Neural cell (in vitro differentiated cells): ENCODE measurements around the gene ZNF516. TPM values are rescaled to one million over a fixed set of nuclear protein-coding genes. Genes with fewer than 3 reads are reported as not detected.

Source experiments
- H2AFZ ChIP-seq: fragments of 200-600, 300-800 bp; sonication (generic), shearing (Covaris generic); 2 replicates; pipeline ENCODE4 v1.6.0; 2014; ENCODE audit warnings: low read depth, mild to moderate bottlenecking, antibody characterized with exemption, low read length, moderate library complexity
- H3F3A ChIP-seq: fragments of 200-600 bp; shearing (Covaris generic); 2 replicates; pipeline ENCODE4 v1.6.1; 2016; ENCODE audit warnings: mild to moderate bottlenecking, moderate library complexity, mixed read lengths, antibody characterized with exemption, low read length; ENCODE audit not compliant: insufficient read depth, poor library complexity, severe bottlenecking
- H3K27ac ChIP-seq: fragments of 200-600, 300-800 bp; sonication (generic), shearing (Covaris generic); 2 replicates; pipeline ENCODE4 v1.5.1; 2014; ENCODE audit warnings: mild to moderate bottlenecking, low read length, moderate library complexity
- H3K27me3 ChIP-seq: fragments of 300-800, 200-600 bp; sonication (generic), shearing (Covaris generic); 2 replicates; pipeline ENCODE4 v1.6.0; 2014; ENCODE audit warnings: mild to moderate bottlenecking, low read depth, low read length, moderate library complexity; ENCODE audit not compliant: insufficient read depth
- H3K36me3 ChIP-seq: fragments of 300-800, 200-600 bp; sonication (generic), shearing (Covaris generic); 2 replicates; pipeline ENCODE4 v1.5.1; 2014; ENCODE audit warnings: mild to moderate bottlenecking, antibody characterized with exemption, low read length, moderate library complexity; ENCODE audit not compliant: insufficient read depth
- H3K4me2 ChIP-seq: fragments of 300-800, 200-600 bp; sonication (generic), shearing (Covaris generic); 2 replicates; pipeline ENCODE4 v1.6.0; 2014; ENCODE audit warnings: mild to moderate bottlenecking, low read length
- H3K4me3 ChIP-seq: fragments of 300-800, 200-600 bp; sonication (generic), shearing (Covaris generic); 2 replicates; pipeline ENCODE4 v1.5.1; 2014; ENCODE audit warnings: mild to moderate bottlenecking, low read length, moderate library complexity
- H3K79me2 ChIP-seq: fragments of 200-600 bp; shearing (Covaris generic); replicated peaks from 2 replicates; pipeline ENCODE4 v1.6.0; 2014; ENCODE audit warnings: mild to moderate bottlenecking, low read length, moderate library complexity; ENCODE audit not compliant: insufficient read depth
- H3K9ac ChIP-seq: fragments of 300-800, 200-600 bp; sonication (generic), shearing (Covaris generic); 2 replicates; pipeline ENCODE4 v1.6.1; 2016; ENCODE audit warnings: mild to moderate bottlenecking, low read length, mixed read lengths
- H3K9me2 ChIP-seq: fragments of 200-600 bp; shearing (Covaris generic); 2 replicates; pipeline ENCODE4 v1.6.1; 2016; ENCODE audit warnings: mild to moderate bottlenecking, low read length, mixed read lengths; ENCODE audit not compliant: insufficient read depth
- H3K9me3 ChIP-seq: fragments of 200-600, 300-800 bp; sonication (generic), shearing (Covaris generic); 2 replicates; pipeline ENCODE4 v1.6.1; 2016; ENCODE audit warnings: mild to moderate bottlenecking, mixed run types, low read length, moderate library complexity, mixed read lengths
- H4K20me1 ChIP-seq: fragments of 200-600 bp; shearing (Covaris generic); 2 replicates; pipeline ENCODE4 v1.6.1; 2016; ENCODE audit warnings: mild to moderate bottlenecking, mixed run types; ENCODE audit not compliant: insufficient read depth
- EP300 ChIP-seq: fragments of 450-650 bp; conservative IDR thresholded peaks from 2 replicates; pipeline ENCODE4 v1.6.1; 2014; ENCODE audit warnings: antibody characterized with exemption, mild to moderate bottlenecking, moderate library complexity; ENCODE audit not compliant: poor library complexity, severe bottlenecking
- EZH2 ChIP-seq: fragments of 200-600, 300-800 bp; shearing (Covaris generic), sonication (generic); IDR thresholded peaks from 2 replicates; pipeline ENCODE4 v1.6.1; 2014; ENCODE audit warnings: antibody characterized with exemption, low read length, borderline replicate concordance, mild to moderate bottlenecking; ENCODE audit not compliant: insufficient read depth, poor library complexity, severe bottlenecking
- MXI1 ChIP-seq: fragments of 450-650 bp; conservative IDR thresholded peaks from 2 replicates; pipeline ENCODE4 v1.6.1; 2014; ENCODE audit warnings: antibody characterized with exemption, mild to moderate bottlenecking; ENCODE audit not compliant: poor library complexity, severe bottlenecking
- POLR2AphosphoS5 ChIP-seq: IDR thresholded peaks from 2 replicates; pipeline ENCODE4 v1.6.1; 2012
- RAD21 ChIP-seq: fragments of 450-650 bp; conservative IDR thresholded peaks from 2 replicates; pipeline ENCODE4 v1.6.1; 2014; ENCODE audit warnings: antibody characterized with exemption, mild to moderate bottlenecking, moderate library complexity
- SMC3 ChIP-seq: fragments of 450-650 bp; conservative IDR thresholded peaks from 2 replicates; pipeline ENCODE4 v1.6.1; 2014; ENCODE audit warnings: antibody characterized with exemption, mild to moderate bottlenecking, moderate library complexity; ENCODE audit not compliant: poor library complexity
- TAF1 ChIP-seq: IDR thresholded peaks from 2 replicates; pipeline ENCODE4 v1.6.1; 2012; ENCODE audit warnings: low read depth
- polyA plus RNA-seq: library from polyadenylated mRNA; depleted of rRNA; stranded (reverse); fragments of >200 nt; gene quantifications from 2 replicates; pipeline ENCODE4 v1.2.3, GENCODE V29; 2014
- TF ChIP-seq, protein P1 (sequence below): IDR thresholded peaks from 2 replicates; pipeline ENCODE4 v1.6.1; 2012; ENCODE audit warnings: borderline replicate concordance
- TF ChIP-seq, protein P2 (sequence below): fragments of 450-650 bp; IDR thresholded peaks from 2 replicates; pipeline ENCODE4 v1.5.1; 2014; ENCODE audit warnings: antibody characterized with exemption, mild to moderate bottlenecking, moderate library complexity; ENCODE audit not compliant: poor library complexity, severe bottlenecking

Gene ZNF516
- polyA plus RNA-seq, 1 donor from 2014 or later = 11.5 TPM

DNA sequence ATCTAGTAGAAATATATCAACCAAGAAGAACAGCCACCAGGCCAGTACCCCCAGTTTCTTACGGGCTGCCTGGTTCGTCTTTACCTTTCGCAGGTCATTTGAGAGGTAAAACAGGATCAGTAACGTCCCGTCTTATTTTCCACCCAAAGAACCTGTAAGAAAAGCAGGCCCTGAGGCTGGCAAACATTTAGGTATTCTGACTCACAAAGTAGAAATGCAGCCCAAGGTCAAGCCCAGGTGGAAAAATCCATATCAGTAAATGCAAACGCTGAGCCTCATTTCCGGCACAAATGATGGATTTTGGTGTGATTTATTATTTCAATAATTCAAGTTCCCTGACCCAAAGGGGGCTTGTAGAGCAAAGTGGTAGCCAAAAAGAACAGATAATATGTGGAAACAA lies 171.2 kb downstream of the ZNF516 start:
- no peak for TF ChIP-seq MXI1
- TF ChIP-seq EP300 = no peak
- no peak for TF ChIP-seq RAD21
- TF ChIP-seq TAF1 = no peak
- TF ChIP-seq SMC3 = no peak
- TF ChIP-seq, protein P1, sequence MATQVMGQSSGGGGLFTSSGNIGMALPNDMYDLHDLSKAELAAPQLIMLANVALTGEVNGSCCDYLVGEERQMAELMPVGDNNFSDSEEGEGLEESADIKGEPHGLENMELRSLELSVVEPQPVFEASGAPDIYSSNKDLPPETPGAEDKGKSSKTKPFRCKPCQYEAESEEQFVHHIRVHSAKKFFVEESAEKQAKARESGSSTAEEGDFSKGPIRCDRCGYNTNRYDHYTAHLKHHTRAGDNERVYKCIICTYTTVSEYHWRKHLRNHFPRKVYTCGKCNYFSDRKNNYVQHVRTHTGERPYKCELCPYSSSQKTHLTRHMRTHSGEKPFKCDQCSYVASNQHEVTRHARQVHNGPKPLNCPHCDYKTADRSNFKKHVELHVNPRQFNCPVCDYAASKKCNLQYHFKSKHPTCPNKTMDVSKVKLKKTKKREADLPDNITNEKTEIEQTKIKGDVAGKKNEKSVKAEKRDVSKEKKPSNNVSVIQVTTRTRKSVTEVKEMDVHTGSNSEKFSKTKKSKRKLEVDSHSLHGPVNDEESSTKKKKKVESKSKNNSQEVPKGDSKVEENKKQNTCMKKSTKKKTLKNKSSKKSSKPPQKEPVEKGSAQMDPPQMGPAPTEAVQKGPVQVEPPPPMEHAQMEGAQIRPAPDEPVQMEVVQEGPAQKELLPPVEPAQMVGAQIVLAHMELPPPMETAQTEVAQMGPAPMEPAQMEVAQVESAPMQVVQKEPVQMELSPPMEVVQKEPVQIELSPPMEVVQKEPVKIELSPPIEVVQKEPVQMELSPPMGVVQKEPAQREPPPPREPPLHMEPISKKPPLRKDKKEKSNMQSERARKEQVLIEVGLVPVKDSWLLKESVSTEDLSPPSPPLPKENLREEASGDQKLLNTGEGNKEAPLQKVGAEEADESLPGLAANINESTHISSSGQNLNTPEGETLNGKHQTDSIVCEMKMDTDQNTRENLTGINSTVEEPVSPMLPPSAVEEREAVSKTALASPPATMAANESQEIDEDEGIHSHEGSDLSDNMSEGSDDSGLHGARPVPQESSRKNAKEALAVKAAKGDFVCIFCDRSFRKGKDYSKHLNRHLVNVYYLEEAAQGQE = no peak
- H3K27me3 ChIP-seq = no peaks in the 10 kb centered on the region
- no peak overlapping the region for H3K9ac ChIP-seq

DNA sequence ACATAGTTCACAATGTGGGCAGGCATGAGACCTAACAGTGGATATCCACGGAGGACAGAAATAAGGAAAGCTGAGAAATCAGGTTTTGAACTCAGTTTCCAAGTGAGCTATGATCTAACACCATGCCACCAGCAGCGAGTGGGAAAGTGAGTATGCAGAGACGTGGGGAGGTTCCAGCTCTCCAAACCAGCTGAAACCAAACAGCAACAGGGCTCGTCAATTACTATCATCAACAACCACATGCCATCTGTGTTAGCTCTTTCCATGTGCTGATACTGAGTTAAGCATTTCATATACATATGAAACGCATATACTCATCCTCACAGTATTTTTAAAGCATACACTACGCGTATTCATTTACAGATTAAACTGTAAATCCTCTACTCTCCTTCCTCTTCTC lies 172.4 kb downstream of the ZNF516 start:
- Histone ChIP-seq H3K79me2 (no peaks in the 10 kb centered on the region), H3K27me3 (no peaks in the 10 kb centered on the region), H3K4me3 (no peak overlapping the region), H3K9me2 (no peaks in the 10 kb centered on the region), H3K27ac (no peak overlapping the region), H4K20me1 (no peaks in the 10 kb centered on the region), H2AFZ (no peak overlapping the region), H3K36me3 (no peaks in the 10 kb centered on the region), H3F3A (no peaks in the 10 kb centered on the region), H3K4me2 (no peak overlapping the region), H3K9me3 (no peaks in the 10 kb centered on the region), H3K9ac (no peak overlapping the region)
- TF ChIP-seq MXI1 = no peak
- TF ChIP-seq TAF1 = no peak
- no peak for TF ChIP-seq RAD21
- TF ChIP-seq, protein P2, sequence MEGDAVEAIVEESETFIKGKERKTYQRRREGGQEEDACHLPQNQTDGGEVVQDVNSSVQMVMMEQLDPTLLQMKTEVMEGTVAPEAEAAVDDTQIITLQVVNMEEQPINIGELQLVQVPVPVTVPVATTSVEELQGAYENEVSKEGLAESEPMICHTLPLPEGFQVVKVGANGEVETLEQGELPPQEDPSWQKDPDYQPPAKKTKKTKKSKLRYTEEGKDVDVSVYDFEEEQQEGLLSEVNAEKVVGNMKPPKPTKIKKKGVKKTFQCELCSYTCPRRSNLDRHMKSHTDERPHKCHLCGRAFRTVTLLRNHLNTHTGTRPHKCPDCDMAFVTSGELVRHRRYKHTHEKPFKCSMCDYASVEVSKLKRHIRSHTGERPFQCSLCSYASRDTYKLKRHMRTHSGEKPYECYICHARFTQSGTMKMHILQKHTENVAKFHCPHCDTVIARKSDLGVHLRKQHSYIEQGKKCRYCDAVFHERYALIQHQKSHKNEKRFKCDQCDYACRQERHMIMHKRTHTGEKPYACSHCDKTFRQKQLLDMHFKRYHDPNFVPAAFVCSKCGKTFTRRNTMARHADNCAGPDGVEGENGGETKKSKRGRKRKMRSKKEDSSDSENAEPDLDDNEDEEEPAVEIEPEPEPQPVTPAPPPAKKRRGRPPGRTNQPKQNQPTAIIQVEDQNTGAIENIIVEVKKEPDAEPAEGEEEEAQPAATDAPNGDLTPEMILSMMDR = no peak
- TF ChIP-seq EZH2 = no peak
- TF ChIP-seq, protein P1 = no peak
- TF ChIP-seq POLR2AphosphoS5 = no peak
- TF ChIP-seq EP300 = no peak
- no peak for TF ChIP-seq SMC3

More for the DNA sequence above, 171.2 kb downstream of the ZNF516 start:
- H4K20me1 ChIP-seq = no peaks in the 10 kb centered on the region
- no peaks in the 10 kb centered on the region for H3K79me2 ChIP-seq
- H3K4me2 ChIP-seq = no peak overlapping the region
- H3K9me3 ChIP-seq = no peaks in the 10 kb centered on the region
- H3K4me3 ChIP-seq = no peak overlapping the region
- no peak overlapping the region for H2AFZ ChIP-seq
- no peak overlapping the region for H3K27ac ChIP-seq
- H3K9me2 ChIP-seq = no peaks in the 10 kb centered on the region
- no peaks in the 10 kb centered on the region for H3F3A ChIP-seq
- H3K36me3 ChIP-seq = no peaks in the 10 kb centered on the region
